Right atrium auricular region (tissue), 2 donors: ENCODE data around the gene GPR82. TPM values are rescaled to one million over a fixed set of nuclear protein-coding genes. Genes with fewer than 3 reads are reported as not detected.

Source experiments
- DNase-seq: peaks from one replicate; pipeline ENCODE4 v3.0.0-alpha.2; 2019; ENCODE audit warnings: low spot score
- H3K27ac ChIP-seq, 2 donors: fragments of 200-600 bp; sonication (generic); 1 replicate in 1 of 2; 2 replicates in 1 of 2; pipeline ENCODE4 v1.5.1; 2016 to 2019
- H3K27me3 ChIP-seq, 2 donors: fragments of 200-600 bp; sonication (generic); one replicate each; pipeline versions ENCODE4 v1.5.1 to v1.6.0; 2017 to 2019
- H3K36me3 ChIP-seq: fragments of 200-600 bp; sonication (generic); one replicate; pipeline ENCODE4 v1.5.1; 2016
- H3K4me1 ChIP-seq, 2 donors: fragments of 200-600 bp; sonication (generic); one replicate each; pipeline versions ENCODE4 v1.5.1 to v1.6.0; 2017 to 2019
- H3K4me3 ChIP-seq, 2 donors: fragments of 200-600 bp; sonication (generic); 1 replicate in 1 of 2; 2 replicates in 1 of 2; pipeline ENCODE4 v1.5.1; 2017 to 2019; ENCODE audit warnings: mild to moderate bottlenecking in 1 of 2, moderate library complexity in 1 of 2
- H3K9me3 ChIP-seq, 2 donors: fragments of 200-600 bp; sonication (generic); one replicate each; pipeline ENCODE4 v1.5.1; 2019
- total RNA-seq, 2 donors: library from RNA; depleted of rRNA; stranded (reverse); fragments of >200 nt; gene quantifications; one replicate each; pipeline ENCODE4 v1.1.0, GENCODE V29; 2016
- TF ChIP-seq, protein P1 (sequence below), 2 donors: fragments of 200-600 bp; sonication (generic); IDR thresholded peaks; one replicate each; pipeline ENCODE4 v1.5.1; 2019; ENCODE audit warnings: antibody characterized with exemption in 2 of 2

Gene GPR82
- total RNA-seq, 2 donors from 2014 or later = 0.31 TPM; not detected in 1

DNA sequence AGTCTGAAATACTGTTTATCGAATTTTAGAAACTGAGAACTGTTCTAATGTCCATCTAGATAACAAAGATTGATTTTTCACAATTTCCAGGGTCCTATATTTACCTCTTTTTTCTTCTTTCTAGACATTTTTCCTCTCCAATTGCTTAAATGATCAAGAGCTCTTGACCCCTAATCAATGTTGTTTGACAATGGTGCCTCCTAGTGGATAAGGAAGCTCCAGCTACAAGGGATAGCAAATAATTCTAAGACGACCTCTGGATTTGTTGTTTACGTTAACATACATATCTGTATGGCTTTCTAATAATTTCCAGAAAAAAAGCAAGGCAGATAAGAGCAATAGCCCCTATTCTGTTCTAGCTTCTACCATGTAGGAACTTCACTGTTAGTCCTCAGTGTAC, 35.8 kb downstream of the GPR82 start:
- DNase-seq = no peak
- TF ChIP-seq, protein P1, sequence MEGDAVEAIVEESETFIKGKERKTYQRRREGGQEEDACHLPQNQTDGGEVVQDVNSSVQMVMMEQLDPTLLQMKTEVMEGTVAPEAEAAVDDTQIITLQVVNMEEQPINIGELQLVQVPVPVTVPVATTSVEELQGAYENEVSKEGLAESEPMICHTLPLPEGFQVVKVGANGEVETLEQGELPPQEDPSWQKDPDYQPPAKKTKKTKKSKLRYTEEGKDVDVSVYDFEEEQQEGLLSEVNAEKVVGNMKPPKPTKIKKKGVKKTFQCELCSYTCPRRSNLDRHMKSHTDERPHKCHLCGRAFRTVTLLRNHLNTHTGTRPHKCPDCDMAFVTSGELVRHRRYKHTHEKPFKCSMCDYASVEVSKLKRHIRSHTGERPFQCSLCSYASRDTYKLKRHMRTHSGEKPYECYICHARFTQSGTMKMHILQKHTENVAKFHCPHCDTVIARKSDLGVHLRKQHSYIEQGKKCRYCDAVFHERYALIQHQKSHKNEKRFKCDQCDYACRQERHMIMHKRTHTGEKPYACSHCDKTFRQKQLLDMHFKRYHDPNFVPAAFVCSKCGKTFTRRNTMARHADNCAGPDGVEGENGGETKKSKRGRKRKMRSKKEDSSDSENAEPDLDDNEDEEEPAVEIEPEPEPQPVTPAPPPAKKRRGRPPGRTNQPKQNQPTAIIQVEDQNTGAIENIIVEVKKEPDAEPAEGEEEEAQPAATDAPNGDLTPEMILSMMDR (IDR thresholded peaks at IDR 0.05) = peak; percentile 18 to 62
- H3K4me3 ChIP-seq = no peak overlapping the region
- no peaks in the 10 kb centered on the region for H3K4me1 ChIP-seq
- no peak overlapping the region for H3K27ac ChIP-seq
- H3K9me3 ChIP-seq = no peaks in the 10 kb centered on the region
- no peaks in the 10 kb centered on the region for H3K36me3 ChIP-seq
- no peaks in the 10 kb centered on the region for H3K27me3 ChIP-seq

DNA sequence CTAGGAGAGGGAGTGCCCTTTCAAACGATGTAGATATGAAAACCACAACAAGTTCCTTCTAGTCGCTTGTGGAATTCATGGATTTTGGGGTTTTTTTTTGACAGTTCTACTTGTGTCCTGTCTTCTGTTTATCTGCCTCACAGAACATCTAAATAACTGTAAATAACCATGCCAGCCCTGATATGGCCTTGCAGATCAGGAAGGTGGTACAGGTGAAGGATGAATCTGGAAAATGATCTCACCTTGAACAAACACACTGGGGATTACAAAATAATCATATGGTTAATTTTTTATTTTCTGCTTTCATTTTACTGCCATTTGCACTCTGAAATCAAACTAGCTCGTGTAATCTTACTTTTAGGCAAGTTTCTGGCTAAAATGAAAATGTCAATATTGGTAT, 37.2 kb downstream of the GPR82 start:
- H3K4me1 ChIP-seq = no peaks in the 10 kb centered on the region
- TF ChIP-seq, protein P1 (IDR thresholded peaks at IDR 0.05) = no peak
- H3K27me3 ChIP-seq = no peaks in the 10 kb centered on the region
- H3K9me3 ChIP-seq = no peaks in the 10 kb centered on the region
- no peak overlapping the region for H3K4me3 ChIP-seq
- no peaks in the 10 kb centered on the region for H3K36me3 ChIP-seq
- no peak overlapping the region for H3K27ac ChIP-seq
- DNase-seq = no peak

DNA sequence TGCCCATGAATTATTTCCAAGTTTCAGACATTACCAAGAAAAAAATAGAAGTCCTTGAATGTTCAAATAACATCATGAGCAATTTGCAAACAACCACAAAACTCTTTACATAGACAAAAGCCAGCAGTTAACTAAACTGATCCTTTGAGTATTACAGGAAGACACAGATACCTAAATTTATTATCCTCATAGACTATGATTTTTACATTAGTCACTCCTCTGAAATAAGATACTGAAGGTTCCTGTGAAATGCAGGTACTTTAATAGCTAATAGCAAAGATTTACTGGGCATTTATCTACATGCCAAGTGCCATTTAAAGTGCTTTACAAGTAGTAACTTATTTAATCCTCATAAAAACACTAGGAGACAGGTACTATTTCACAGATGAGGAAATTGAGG, 37.7 kb downstream of the GPR82 start:
- H3K4me1 ChIP-seq = no peaks in the 10 kb centered on the region
- no peak overlapping the region for H3K27ac ChIP-seq
- H3K9me3 ChIP-seq = no peaks in the 10 kb centered on the region
- TF ChIP-seq, protein P1 (IDR thresholded peaks at IDR 0.05) = no peak
- H3K4me3 ChIP-seq = no peak overlapping the region
- DNase-seq = no peak
- no peaks in the 10 kb centered on the region for H3K27me3 ChIP-seq
- no peaks in the 10 kb centered on the region for H3K36me3 ChIP-seq

DNA sequence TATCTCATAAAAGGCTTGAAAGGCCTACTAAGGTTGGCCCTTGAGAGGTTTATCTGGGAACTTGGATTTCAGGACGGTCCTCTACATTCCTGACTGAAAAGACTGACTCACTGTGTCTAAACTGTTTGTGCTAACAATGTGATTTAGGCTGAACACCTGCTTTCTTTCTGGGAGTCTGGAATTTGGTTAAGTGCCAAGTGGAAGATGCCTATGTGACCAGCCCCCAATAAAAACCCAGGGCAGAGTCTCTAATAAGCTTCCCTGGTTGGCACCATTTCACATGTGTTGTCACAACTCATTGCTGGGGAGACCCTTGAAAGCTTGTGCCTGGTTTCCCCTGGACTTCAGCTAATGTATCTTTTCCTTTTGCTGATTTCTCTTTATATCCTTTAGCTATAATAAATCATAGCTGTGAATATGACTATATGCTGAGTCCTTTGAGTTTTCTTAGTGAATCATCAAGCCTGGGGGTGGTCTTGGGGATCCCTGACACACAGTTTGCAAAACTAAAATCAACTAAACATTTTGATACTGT, 55.1 kb downstream of the GPR82 start:
- TF ChIP-seq, protein P1 (IDR thresholded peaks at IDR 0.05) = no peak
- no peaks in the 10 kb centered on the region for H3K36me3 ChIP-seq
- H3K27me3 ChIP-seq = no peaks in the 10 kb centered on the region
- no peak for DNase-seq
- H3K4me3 ChIP-seq = no peak overlapping the region
- H3K9me3 ChIP-seq = no peaks in the 10 kb centered on the region
- no peaks in the 10 kb centered on the region for H3K4me1 ChIP-seq
- no peak overlapping the region for H3K27ac ChIP-seq

Other genes starting within 250 kb of the GPR82 start
- 1 to 10 TPM; 3.8 to 8.5 TPM for gene GPR34, start 35.2 kb upstream of the GPR82 start, total RNA-seq
- 10 to 100 TPM; 15.0 to 17.0 TPM for gene CASK, start 199.4 kb downstream of the GPR82 start, total RNA-seq